GM18507 (cell line): ENCODE data around the gene ATP13A2.

Source experiments
- DNase-seq: peaks from one replicate; pipeline ENCODE4 v3.0.0; 2011; ENCODE audit warnings: low read depth; ENCODE audit not compliant: insufficient read length; ENCODE audit errors: extremely low spot score
- FAIRE-seq: peaks from 2 replicates; lab custom pipeline; 2011; peaks lifted over from hg19 to GRCh38; lab: Jason Lieb, UNC

ATP13A2 gene

DNA sequence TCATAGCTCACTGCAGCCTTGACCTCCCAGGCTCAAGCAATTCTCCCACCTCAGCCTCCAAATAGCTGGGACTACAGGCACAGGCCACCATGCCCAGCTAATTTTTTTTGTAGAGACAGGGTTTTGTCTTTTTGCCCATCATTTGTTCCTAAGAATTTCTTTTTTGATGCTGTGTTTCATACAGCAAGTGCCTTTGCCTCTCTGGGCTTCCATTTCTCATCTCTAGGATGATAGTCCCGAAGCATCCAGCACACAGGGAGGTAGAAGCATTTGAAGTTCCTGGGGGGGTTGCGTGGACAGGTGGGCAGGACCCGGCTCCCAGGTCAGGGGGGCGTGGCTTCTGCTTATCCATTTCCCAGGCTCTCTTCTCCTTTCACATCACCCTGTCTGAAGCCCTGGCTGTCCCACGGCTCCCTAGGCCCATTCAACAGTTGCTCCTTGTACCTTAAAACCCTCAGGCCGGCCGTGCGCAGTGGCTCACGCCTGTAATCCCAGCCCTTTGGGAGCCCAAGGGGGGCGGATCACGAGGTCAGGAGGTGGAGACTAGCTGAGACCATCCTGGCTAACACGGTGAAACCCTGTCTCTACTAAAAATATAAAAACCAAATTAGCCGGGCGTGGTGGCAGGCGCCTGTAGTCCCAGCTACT is 3.4 kb downstream of the ATP13A2 start:
- FAIRE-seq (no peak), DNase-seq (no peak)

DNA sequence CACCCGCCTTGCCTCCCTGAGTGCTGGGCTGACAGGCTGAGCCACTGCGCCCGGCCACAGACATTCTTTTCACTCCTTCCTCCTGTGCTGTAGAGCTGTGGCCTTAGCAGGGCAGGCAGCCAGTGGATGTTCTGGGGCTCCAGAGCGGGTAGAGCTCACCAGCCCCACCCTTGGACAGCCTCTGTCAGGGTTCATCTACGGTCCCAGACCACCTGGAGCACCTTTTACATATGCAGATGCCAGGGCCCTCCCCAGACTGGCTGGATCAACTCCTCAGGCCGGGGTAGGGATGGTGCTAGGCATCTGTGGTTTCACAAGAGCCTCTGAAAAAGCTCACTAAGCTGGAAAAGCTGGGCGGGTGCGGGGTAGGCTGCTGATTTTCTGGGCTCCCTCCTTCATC is 4.6 kb downstream of the ATP13A2 start:
- no peak for DNase-seq
- no peak for FAIRE-seq

DNA sequence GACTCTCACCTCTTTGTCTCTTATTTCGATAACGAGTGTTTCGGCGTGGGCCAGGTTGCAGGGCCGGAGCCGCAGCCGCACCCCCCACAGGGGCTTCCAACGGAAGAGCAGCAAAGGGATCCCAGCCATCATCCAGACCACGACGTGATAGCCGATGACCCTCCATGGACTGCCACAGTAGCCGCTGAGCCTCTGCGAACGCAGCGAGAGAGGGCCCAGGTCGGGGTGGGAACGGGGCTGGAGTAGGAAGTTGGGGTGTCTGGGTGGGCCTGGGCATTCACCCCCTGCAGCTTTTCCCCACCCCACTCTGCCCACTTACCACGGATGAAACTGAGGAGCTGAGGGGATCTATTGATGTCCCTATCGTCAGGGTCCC is 6.4 kb downstream of the ATP13A2 start:
- DNase-seq: no peak

DNA sequence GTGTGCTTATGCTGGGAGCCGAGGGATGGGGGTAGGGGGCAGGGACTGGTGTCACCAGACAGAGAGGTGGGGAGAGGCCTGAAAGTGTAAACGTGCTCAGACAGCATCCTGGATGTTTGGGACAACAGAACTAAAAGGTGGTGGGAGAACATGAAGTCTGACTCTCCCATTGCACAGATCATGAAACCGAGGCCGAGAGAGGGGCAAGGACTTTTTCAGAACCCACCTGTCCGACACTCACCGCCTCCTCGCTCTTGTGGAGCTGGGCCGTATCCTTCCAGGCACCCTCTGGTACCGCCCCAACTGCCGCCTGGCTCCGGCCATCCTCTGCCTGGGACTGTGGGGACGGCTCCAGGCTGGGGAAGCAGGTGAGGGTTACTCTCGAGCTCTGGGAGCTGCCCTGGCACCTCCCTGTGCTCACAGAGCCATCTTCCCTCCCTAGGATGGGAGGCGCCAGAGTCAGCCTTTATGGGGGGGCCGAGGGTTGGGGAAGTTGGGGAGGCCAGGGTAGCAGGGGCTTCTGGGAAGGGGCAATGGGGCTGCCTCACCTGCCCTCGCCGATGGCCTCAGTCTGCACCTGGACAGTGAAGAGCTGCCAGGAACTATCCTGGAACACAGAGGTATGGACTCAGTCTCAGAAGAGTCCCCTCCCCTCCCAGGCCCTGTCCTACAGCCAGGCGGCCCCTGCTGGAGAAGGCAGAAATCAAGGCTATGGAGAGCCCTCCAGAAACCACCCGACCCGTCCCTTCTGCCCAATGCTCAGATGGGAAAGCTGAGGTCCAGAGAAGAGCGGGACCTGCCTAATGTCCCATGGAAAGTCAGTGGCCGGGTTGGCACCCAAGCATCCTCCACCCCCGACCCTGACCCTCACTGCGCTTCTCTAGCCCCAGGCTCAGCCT is 7.0 kb downstream of the ATP13A2 start:
- DNase-seq: no peak
- FAIRE-seq: no peak

More for the DNA sequence above, 6.4 kb downstream of the ATP13A2 start:
- no peak for FAIRE-seq

DNA sequence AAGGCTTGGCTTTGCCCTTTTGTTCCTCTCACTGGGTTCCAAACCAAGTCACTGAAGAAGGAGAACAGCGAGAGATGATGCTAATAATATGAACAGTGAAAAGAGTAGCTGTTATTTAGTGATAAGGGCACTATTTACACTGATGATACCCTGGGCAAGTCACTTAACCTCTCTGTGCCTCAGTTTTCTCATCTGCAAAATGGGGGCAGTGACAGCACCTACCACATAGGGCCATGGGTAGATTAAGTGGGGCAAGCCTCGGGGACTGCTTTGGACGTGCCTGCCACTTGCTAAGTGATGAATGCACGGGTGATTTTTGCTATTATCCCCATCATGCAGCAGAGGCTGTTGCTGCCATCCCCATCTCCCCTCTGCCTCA is 9.2 kb downstream of the ATP13A2 start:
- FAIRE-seq (no peak), DNase-seq (no peak)

DNA sequence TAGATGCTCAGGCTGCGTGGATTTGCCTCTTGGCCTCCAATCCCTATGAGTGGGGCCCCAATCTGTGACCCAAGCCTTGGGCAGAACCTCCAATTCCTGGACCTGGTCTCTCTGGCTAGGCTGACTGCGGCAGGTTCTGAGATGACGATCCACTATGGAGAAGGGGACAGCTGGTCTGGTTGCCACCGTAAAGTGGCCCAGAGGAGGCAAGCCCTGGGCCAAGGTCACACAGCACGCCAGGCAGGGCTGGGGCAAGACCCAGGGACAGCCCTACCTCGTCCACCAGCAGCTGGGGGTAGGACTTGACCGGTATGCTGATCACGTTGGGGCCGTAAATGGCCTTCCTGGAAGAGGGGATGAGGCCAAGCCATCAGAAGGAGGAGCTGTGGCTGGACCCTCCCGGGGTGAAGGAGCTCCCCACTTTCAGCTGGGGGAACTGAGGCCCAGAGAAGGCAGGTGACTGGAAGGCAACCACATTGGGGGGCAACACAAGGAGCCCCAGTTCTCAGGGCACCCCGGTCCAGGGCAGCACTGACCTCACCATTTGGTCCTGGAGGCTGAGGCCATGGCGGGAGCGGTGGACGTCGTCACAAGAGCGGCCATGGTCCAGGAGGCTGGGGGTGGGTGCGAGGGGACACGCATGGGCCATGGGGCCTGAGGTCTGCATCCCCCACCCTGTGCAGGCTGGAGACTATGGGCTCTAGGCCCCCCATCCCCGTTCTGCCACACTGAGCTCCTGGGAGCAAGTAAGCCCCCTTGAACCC is 9.8 kb downstream of the ATP13A2 start:
- FAIRE-seq (no peak), DNase-seq (no peak)

DNA sequence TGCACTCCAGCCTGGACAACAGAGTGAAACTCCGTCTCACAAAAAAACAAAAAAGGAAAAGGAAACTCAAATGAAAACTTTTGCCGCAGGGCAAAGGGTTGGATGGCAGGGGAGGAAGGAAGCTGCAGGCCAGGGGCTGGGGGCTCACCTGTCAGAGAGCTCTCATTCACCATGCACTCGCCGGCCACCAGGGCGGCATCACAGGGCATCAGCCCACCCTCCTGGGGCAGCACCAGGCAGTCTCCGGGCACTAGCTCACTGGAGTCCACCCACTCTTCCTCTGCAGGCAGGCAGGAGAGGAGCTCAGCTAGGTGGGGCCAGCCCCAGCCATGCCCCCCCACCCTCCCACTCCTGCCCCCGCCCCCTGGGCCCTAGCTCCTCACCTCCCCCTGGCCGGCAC is 11.9 kb downstream of the ATP13A2 start:
- DNase-seq (no peak), FAIRE-seq (no peak)

DNA sequence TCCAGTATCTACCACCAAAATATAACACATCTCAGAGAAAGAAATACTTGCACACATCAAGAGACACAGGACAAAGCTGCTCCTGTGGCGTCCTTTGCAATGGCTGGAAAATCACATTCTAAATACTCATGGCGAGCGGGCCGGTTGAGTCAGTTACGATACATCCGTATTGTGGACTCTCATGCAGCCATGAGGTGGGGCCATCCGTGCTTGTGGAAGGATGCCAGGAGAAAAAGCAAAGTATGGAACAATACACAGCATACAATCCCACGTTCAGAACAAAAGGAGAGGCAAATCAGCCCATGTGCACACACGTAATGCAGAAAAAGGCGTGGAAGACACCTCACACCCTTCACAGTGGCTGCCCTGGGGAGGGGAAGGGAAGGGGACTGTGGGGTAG is 13.1 kb downstream of the ATP13A2 start:
- FAIRE-seq (no peak), DNase-seq (no peak)

DNA sequence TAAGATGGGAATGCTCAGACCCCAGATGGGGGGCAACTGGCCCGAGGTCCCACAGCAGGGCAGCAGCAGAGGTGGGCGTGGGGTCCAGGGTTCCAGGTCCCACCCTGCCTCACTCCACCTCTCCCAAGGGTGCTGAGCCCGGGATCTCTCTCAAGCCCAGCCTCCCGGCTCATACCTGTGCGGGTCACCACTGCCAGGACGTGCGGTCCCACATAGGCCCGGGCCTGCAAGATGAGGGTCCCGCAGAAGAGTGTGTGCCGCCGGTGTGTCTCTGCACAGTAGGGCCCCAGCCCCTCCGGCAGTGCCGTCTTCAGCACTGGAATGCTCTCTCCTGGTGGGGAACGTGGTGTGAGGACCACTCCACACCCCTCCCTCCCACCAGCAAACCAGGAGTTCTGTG is 14.9 kb downstream of the ATP13A2 start:
- no peak for FAIRE-seq

DNA sequence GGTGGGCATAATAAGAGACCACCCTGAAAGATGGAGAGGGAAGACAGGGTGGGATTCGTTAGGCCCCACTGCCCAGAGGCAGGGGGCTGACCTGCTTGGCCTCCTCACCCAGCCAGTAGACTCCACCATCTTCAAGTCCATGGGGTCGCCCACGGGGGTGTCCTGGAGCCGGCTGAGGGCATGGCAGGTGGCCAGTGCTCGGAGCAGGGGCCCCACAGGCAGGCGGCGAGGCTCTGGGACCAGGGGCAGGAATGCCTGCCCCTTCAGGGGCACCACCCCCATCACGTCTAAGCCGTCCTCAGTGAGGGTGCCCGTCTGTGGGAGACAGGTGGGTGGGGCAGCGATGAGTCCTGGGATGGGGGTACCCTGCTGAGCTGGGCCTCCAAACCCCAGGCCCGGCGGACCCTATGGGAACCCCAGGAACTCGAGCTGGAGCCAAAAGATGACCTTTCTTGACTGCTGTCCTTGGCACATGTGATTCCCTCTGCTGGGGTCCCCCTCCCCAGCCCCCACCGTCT is 18.1 kb downstream of the ATP13A2 start:
- DNase-seq: no peak
- no peak for FAIRE-seq

More for the DNA sequence above, 14.9 kb downstream of the ATP13A2 start:
- DNase-seq: no peak

DNA sequence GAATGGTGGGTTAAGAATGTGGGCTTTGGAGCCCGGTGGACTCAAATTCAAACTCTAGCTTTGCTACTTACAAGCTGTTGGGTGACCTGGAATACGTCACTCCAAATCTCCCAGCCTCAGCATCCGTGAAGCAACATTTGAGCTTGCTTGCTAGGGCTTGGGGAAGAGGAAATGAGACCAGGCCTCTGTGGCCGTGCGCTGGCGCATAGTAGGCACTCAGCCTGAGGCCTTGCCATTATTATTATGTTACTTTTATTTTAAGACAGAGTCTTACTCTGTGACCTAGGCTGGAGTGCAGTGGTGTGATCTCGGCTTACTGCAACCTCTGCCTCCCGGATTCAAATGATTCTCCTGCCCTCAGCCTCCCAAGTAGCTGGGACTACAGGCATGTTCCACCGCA is 19.1 kb downstream of the ATP13A2 start:
- DNase-seq: no peak
- no peak for FAIRE-seq

DNA sequence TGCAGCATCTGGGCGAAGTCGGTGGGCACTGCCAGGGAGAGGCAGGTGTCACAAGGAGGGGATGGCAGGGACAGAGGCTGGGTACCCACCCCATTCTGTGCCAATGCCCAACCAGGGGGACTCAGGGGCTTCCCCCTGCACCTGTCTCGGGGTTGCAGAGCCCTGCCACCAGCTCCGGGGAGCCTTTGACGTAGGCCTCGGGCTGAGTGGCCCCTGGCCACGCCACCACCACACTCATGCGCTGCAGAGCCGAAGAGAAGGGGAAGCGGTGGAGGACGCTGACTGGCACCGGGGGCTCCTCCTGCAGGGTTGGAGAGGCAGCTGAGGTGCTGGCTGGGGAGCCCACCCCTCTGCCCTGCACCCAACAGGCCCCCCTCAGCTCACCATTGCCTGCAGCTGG is 19.6 kb downstream of the ATP13A2 start:
- DNase-seq: no peak
- FAIRE-seq: no peak

DNA sequence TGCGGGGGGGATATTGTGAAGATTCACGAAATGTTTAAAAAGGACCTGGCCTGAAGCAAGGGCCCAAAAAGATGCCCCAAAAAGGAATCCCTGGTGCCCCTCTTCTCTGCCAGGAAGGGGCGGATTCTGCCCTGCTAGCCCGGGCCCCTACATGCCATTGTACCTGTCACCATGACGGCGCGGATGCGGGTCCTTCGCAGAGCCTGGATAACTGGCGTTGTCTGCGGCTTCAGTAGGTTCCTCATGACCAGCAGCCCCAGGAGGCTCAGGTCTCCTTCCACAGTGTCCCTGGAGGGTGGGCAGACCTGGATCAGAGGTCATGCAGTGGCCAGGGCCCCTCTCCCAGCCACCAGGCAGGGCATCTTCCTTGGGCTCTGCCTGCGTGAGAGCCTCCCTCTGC is 20.2 kb downstream of the ATP13A2 start:
- FAIRE-seq (no peak), DNase-seq (no peak)

DNA sequence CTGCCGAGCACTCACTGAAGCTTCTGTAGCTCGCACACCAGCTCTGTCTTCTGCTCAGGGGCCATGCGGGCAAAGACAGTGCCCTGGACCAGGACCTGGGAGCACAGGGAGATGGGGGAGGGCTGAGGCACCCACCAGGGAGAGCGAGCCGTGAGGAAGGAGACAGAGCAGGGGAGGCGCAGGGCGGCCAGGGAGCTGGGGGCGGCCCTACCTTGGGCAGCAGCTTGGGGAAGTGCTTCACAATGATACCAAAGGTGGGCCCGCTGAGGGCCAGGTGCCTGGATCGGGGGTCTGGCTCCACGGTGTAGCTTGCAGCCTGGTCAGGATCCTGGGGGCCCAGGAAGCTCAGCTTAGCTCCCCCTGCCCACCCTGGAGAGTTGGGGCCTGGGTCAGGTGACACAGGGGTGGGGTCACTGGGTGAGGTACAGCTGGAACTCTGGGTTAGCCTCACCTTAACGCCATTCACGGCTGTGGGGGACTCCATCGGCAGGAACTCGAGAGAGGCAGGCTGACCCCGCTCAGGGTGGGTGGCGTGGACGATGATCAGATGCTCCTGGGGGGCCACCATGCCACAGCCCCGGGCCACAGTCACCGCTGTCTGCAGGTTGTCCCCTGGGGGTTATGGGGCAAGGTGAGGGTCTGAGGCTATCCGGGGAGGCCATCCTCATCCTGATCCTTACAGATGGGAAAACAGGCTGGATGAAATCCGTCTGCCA is 21.9 kb downstream of the ATP13A2 start:
- FAIRE-seq (no peak), DNase-seq (no peak)

DNA sequence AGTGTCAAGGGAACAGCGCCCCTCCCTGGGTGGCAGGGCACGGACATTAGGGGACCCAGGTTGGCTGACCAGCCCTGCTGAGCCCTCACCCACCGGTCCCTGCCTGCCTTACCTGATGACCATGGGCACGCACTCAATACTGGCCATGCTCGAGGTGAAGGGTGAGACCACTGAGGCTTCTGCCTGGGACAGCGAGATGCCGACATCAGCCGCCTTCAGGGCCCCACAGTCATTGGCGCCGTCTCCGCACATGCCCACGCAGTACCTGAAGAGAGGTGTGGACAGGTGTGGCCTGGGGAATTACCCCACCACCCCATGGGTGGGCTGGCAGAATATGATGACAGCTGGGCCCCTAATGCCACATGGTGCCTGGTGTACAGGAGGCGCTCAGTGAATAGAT is 23.5 kb downstream of the ATP13A2 start:
- FAIRE-seq (no peak), DNase-seq (no peak)

DNA sequence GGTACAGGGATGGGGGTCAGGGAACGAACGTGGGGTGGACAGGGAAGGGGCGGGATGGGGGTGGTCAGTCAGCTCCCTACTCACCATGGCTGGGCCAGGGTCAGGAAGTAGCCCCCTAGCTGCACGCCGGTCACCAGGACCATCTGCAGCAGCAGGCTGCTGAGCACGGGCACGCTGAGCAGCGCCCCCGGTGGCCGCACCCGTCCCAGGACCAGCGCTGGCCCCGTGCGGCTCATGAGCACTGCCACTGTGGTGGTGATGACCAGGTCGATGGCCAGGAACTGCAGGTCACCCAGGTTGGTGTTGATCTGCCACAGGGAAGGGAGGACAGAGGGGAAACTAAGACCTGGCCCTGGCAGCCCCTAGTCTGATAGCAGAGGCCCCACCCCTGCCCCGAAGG is 24.8 kb downstream of the ATP13A2 start:
- DNase-seq (no peak), FAIRE-seq (no peak)

DNA sequence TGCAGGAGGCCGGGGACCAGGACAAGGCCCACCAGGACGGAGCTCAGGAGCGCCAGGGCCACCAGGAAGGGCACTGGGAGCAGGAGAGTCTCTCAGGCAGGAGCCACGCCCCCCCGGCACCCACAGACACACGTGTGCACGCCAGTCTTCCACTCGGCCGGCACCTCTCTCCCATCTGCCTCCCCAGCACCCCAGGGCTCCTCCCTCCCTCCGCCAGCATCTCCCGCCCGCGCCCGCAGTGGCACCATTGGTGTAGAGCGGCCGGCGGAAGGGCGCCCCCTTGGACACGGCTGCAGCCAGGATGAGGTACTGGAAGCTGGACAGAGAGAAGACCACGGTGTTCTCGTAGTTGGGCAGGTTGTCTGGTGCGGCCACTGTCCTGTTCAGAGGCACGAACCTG is 25.2 kb downstream of the ATP13A2 start:
- DNase-seq (no peak), FAIRE-seq (no peak)

DNA sequence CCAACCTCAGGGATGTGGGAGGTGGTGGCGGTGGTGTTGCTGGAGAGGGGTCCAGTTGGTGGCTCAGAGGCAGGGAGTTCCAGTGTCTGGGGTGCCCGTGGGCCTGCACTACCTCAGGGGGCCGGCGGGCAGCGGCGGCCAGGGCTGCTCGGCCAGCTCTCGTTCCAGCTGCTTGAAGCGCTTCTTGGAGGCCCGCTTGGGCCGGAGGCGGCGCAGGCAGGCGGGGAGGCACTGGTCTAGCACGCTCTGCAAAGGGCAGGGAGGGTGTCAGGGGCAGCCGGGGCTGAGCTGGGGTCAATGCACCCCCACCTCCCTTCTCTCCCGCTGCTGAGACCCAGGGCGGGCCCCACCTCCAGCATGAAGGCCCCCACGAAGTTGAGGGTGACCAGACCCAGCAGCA is 25.6 kb downstream of the ATP13A2 start:
- DNase-seq: no peak
- no peak for FAIRE-seq

DNA sequence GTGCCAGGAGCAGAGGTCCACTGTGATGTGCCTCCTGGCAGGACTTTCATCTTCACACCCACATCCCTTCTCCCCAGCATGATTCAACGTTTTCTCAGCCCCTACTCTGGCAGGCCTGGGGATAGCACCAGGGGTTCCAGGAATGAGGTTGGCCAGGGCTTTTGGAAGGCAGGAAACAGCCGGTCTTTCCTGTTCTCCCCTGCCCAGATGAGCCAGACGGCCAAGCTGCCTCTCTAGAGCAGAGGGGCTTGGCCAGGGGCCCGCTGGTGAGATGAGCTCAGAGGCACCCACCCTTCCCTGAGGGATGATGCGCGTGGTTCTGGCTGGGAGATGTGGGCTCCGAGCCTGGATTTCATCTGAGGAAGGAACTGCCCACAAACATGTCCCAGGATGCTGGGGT is 27.0 kb downstream of the ATP13A2 start:
- DNase-seq: no peak

DNA sequence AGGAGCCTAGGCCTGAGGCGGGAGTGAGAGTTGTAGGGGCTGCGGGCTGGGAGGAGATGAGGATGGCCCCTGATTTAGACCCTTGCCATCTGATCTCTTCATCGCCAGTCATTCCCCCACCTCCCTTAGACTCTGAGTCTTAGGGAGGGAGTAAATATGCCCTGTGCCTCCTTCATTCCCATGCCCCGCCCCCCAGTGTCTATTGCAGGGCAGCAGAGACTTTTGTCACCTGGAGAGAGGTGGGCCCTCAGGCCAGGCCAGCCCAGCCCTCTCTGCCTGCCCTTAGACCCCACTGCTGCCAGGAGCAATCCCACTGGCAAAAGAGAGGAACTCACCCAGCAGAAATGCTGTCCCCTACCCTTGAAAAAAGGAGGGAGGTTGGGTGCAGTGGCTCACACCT is 28.1 kb downstream of the ATP13A2 start:
- FAIRE-seq: no peak
- DNase-seq: no peak

More for the DNA sequence above, 27.0 kb downstream of the ATP13A2 start:
- FAIRE-seq: no peak
